ENCODE measurements around the gene MPG.
"Not testable (repeated sequence)": the region's sequence is repeated elsewhere in the genome, so short reads cannot be mapped to it uniquely, and the experiment has no call there.

MPG gene, protein sequence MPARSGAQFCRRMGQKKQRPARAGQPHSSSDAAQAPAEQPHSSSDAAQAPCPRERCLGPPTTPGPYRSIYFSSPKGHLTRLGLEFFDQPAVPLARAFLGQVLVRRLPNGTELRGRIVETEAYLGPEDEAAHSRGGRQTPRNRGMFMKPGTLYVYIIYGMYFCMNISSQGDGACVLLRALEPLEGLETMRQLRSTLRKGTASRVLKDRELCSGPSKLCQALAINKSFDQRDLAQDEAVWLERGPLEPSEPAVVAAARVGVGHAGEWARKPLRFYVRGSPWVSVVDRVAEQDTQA

GRCh38 chr16:77807-78443 lies at the start of gene MPG:
TSS of gene MPG (plus strand) at chr16:78225. CDS start at chr16:78310, 85 bp downstream.
- DNase-seq: peak; percentile 53

DNA sequence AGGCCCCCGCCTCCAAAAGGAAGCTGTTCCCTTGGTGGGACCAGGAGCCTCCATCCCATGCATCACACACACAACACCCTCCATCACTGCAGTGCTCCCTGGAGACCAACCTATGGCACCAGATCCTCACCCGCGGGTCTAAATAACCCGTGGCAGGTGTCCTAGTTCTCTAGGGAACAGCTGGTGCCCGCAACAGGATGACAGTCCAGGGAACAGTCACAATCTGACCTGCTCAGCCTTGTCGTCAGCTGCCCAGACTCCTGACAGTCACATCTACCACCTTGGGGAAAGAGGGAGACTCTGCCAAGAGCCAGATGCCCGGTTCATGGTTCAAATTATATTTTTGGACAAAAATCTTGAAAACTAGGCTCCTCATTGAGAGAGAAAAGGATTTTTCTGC lies 47.4 kb upstream of the MPG start:
- not testable (repeated sequence) for DNase-seq

DNA sequence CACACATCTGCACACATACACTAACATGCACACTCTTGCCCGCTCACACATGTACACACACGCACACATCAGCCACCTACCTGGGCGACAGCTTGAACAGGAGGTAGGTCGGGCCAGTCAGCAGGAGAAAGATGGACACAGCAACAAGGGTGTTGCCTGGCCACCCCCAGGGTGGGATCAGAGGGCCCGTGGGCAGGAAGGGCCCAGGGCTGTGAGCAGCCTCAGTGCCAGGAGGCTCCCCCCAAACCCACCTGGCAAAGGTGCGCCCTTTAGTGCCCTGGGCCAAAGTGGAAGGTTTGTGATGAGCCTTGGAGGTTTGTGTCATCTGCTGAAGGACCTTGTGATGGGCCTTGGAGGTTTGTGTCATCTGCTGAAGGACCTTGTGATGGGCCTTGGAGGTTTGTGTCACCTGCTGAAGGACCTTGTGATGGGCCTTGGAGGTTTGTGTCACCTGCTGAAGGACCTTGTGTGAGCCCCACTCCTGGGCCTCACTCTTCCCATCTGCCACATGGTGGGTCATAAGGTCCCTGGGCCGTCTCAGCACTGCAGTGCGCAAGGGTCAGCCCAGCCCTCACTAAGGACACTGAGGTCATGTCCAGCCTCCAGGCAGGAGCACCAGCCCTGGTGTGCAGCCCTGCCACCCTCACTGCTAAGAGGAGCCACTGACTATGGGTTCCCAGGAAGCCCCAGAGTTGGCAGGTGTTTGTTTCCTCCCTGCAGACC lies 44.7 kb upstream of the MPG start:
- not testable (repeated sequence) for DNase-seq

GRCh38 chr16:33877-34647 lies 44.0 kb upstream of the MPG start:
- DNase-seq: no peak

DNA sequence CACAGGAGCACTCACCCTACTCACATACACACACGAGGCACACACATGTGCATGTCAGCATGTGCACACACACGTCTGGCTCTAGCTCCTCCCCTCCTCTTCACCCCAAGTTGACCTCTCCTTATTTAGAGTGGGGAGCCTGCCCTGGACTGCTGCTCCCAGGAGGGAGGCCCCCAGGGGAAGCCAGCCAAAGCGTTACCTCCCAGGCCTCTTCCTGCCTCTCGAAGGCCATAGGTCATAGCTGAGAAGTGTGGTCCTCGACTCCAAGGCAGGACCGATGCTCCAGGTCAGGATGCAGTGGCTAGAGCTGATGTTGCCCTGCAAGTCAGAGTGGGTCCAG lies 43.4 kb upstream of the MPG start:
- DNase-seq: no peak

DNA sequence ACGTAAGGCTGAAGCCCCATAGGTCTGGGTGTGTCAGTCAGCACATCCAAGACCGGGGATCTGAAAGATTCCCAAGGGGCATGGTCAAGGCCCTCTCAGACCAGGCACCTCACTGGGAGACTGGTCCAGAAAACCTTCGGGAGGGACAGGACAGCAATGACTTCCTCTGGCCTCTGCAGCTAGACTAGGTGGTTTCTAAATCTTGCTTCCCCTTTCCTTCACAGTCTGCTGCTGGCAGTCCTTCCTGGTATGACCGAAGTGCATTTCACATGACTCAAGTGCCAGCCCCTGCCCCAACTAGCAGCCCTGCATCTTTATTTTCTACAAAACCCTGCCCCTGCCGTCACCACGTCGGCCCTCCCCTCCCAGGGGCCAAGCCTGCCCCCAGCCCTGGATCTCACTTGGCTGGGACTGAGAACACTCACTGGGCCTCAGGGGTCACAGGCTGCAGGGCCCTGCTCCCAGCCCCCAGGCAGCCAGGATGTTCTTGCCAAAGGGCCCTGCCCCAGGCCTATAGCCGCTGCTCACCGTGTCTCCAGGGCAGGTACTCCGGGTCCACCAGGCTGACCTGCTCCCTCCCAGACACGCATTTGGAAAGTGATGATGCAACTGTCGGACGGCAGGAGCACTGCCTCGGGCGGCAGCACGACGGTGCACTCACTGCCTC lies 42.9 kb upstream of the MPG start:
- no peak for DNase-seq

DNA sequence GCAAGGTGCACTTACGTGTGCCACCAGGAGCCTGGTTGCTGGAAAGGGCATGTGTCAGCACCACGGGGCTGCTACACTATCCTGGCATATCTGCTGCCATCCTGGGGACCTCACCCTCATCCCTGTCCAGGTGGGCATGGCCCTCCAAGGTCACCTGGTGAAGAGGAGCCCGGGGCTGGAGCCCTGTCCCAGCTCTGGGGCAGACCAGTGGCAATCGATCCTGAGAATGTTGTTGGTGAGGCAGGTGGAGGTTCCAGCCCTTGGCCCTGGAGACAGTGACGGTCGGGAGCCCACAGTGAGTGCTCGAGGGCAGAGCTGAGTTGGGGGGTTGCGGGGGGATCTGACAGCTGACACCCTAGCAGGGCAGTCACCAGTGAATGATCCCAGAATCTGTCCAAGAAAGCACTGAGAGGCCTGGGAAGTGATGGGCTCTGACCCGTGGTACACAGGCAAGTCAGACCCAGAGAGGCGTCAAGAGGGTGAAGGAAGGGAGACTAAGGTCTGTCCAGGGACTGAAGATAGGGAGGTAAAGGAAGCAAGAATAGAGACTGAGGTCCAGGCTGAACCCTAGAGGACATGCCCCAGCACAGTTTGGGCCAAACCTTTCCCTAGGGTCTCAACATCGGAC lies 42.2 kb upstream of the MPG start:
- DNase-seq: no peak

DNA sequence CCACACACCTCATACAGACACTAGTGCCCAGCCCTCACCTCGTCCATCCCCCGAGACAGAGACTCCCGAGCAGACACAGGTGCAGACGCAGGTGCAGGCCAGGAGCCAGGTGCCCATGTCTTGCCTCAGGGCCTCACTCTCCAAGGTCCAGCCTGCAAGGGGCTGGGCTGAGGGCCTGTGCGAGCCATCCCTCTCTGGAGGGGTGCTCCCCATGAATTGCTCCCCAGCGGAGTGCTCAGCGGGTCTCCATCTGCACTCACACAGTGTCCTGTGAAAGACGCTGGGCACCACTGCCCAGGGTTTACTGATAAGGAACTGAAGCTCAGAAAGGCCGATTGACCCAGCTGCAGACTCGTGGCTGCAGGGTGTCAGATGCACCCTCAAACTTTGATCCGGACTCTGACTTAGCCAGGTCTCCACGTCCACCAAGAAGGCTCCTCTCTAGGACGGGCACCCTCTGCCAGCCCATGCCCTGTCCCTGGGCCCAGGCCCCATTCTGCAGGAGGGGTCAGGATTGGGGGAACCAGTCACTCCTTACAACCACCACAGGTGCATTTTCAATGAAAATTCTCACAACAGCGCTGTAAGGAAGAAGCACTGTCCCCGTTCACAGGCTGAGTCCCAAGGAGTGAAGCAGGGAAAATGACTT lies 41.6 kb upstream of the MPG start:
- DNase-seq: no peak

DNA sequence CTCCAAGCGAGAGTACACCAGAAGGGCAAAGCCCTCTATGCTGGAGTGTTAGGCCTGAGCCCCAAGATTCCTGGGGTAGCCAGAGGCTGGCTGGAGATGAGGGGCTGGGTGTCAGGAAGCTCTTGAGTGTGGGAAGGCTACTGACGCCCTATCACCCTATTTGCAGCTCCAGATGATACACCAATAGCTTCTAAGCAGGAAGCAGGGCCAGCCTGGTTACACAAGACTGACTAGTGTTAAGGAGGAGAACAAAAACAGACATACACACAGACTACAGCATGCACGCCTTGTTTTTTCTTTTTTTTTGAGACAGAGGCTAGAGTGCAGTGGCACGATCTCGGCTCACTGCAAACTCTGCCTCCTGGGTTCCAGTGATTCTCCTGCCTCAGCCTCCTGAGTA lies 40.5 kb upstream of the MPG start:
- no peak for DNase-seq

GRCh38 chr16:38206-38605 lies 39.8 kb upstream of the MPG start:
- not testable (repeated sequence) for DNase-seq

DNA sequence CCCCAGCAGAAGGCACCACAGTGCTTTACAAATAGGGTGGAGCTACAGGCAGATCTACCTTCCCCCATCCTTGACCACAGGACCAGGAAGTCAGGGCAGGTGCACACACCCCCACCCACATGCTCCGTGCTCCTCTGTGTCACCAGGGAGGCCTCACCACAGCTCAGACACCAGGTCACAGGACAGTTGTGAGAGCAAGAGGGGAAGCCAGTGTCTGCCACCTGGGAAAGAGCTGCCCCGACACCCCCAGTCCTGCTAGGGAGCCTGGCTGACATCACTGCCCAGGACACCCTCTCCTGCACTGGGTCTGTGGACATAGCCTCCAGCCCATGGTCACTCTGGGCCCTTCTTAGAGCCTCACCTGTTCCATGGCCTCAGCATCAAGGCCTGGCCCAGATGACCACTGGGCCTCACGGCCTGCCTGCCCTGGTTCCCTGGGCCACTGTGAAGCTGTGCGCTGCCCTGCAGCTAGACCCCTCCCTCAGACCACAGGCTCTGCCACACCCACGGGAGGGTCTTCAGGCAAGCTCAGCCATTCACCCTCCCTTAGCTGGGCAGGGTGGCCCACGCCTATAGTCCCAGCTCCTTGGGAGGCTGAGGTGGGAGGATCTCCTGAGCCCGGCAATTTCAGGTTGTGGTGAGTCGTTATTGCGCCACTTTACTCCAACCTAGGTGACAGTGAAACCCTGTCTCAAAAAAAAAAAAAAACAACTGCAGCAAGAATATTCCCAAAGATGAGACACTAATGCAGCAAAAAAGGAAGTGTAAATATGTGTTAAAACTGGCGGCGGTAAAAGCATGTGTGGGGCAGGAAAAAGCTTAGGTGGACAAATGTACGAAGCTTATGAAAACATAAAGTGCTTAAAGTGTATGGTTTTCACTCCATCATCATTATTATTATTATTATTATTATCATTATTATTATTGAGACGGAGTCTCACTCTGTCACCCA lies 38.8 kb upstream of the MPG start:
- no peak for DNase-seq

DNA sequence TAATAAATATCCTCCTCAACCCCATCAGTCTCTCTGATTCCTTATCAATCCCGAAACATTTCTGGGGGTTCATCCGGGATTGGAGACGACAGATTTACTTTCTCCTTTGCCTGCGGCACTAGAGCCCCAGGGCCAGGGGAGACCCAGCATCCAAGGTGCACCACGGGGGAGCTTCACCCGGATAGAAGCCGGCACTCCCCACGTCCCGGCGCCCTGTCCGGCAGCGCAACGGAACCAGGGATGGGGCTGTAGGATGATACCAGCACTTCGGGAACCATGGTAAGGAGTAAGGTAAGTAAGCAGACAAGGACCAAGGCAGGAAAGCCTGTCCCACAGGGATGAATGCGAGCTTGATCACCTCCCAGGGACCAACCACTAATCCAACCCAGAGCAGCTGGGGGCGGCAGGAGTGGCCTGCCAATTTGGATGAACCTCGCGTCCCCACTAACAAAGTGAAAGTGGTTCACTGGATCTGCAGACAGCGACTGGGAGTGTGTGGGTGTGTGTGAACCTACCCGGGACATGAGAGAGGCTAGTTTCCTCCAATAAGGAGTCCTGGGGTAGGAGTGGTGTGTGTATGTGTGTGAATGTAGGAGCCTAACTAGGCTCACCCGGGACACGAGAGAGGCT lies 36.5 kb upstream of the MPG start:
- DNase-seq: no peak

GRCh38 chr16:42069-42457 lies 36.0 kb upstream of the MPG start:
- no peak for DNase-seq

- DNase-seq: no peak
Measured at GRCh38 chr16:42691-43090, 35.3 kb upstream of the MPG start.

DNA sequence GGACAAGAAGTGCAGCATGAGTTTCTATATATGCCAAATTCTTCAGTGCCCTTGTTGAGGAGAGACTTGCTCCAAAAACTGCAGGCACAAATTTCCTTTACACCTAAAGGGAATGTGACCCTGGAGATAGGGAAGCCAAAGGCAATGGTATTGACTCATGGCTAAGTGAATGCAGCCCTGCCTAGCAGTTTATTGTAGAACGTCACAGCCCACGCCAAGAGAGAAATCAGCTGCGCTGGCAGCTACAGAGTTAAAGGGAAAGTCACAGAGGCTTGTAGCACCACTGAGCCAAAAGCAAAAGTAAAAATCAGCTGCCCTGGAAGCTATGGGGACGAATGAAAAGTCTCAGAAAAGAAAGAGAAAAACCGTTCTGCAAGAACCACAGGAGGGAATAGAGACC lies 34.7 kb upstream of the MPG start:
- no peak for DNase-seq

GRCh38 chr16:44655-45054 lies 33.4 kb upstream of the MPG start:
- DNase-seq: no peak

DNA sequence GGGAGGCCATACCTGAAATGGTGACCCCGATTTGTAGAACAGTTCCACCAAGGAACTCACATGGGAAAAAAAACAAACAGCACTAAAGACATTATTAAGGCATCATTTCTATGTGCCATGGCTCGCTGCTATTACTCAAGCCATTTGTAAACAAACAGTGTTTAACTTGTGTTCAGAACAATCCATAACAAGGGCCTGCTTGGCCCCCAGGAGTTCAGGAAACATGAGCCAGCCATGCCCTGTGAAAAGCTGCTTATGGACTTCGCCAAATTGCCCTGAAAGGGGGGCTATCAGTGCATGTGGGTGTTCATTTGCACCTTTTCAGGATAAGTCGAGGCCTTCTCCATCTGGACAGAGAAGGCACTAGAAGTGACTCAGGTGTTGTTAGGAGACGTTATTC lies 32.6 kb upstream of the MPG start:
- peak; percentile 52 for DNase-seq

DNA sequence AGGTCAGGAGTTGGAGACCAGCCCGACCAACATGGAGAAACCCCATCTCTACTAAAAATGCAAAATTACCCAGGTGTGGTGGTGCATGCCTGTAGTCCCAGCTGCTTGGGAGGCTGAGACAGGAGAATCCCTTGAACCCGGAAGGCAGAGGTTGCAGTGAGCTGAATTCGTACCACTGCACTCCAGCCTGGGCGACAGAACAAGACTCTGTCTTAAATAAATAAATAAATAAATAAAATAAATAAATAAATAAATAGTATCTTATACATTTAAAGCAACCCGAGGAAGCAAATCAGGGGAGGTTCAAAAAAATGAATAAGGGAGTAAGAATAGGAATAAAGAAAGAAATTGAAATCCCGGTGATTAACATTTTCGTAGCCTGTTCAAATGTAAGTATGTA lies 31.5 kb upstream of the MPG start:
- DNase-seq: not testable (repeated sequence)

DNA sequence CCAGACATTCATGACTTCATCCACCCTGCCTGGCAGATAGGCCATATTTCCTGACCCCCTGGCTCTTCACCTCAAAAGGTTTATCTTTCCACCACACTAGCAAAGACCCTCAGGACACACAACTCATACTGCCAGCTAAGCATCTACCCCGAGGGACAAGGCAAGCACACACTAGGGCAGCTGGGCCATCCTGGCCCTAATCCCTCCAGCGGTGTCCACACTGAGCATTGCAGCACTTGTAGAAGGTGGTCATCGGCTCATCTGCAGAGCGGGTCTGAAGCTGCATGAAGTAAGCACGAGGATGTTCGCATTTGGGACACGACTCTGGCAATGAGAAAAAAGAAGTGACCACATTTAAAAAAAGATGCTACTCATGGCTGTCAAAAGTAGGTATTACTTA lies 30.8 kb upstream of the MPG start:
- DNase-seq: no peak

All from DMS79 treated with DMSO at 0.1 percent for 48 hours (cell line).